Measurements from ENCODE around the gene C14orf180. TPM values are rescaled to one million over a fixed set of nuclear protein-coding genes. Genes with fewer than 3 reads are reported as not detected.

The C14orf180 gene
- total and polyA plus RNA-seq, 3 donors from 2014 or later, result 0.16 to 0.86 TPM; not detected in 1

DNA sequence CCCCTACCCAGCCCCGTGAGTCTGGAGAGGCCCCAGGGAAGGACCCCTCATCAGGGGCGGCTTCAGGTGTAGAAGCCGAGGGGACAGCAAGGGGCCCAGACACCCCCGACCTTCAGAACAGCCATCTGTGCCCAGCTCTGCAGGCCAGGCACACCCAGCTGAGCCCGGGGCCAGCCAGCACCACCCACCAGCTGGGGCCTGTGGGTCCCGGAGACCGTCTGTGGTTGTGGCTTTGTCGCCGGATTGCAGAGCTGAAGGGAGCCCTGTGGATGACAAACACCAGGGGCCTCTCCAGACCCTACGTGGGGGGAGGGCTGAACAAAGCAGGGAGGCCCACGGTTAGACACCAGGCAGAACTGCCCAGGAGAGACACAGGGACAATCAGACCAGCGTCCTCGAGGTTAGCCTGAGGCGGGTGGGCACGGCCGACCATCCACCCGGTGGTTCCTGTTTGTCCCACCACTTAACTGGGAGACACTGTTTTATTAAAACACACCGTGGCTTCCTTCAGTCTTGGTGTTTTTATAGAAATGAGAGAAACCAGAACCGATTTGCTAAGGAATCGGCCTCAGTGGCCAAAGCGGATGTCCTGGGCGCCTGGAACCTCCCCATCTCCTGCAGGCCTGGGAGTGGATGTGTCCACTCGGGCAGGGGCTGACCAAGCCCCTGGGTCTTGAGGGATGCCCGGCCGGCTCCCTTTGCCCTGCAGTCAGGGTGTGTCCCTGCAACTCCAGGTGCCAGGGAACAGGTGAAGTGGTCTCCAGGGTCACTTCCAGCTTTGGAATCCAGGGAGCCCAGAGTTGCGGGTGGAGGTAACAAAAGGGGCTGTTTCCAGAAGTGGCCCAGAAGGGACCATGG is 10.0 kb downstream of the C14orf180 start:
- Histone ChIP-seq H3K9me3 (no peaks in the 10 kb centered on the region), H3K36me3 (ENCODE audit: low read depth, missing control alignments) (no peaks in the 10 kb centered on the region), H3K27ac (no peak overlapping the region), H3K4me3 (no peak overlapping the region), H3K4me1 (no peaks in the 10 kb centered on the region), H3K27me3 (no peaks in the 10 kb centered on the region)
- WGBS, 2 donors, result 85 to 87% methylated on average over 16 to 26 of the region's 26 CpGs
- no peak for TF ChIP-seq POLR2A (IDR thresholded peaks at IDR 0.05)
- TF ChIP-seq, protein P1, sequence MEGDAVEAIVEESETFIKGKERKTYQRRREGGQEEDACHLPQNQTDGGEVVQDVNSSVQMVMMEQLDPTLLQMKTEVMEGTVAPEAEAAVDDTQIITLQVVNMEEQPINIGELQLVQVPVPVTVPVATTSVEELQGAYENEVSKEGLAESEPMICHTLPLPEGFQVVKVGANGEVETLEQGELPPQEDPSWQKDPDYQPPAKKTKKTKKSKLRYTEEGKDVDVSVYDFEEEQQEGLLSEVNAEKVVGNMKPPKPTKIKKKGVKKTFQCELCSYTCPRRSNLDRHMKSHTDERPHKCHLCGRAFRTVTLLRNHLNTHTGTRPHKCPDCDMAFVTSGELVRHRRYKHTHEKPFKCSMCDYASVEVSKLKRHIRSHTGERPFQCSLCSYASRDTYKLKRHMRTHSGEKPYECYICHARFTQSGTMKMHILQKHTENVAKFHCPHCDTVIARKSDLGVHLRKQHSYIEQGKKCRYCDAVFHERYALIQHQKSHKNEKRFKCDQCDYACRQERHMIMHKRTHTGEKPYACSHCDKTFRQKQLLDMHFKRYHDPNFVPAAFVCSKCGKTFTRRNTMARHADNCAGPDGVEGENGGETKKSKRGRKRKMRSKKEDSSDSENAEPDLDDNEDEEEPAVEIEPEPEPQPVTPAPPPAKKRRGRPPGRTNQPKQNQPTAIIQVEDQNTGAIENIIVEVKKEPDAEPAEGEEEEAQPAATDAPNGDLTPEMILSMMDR (IDR thresholded peaks at IDR 0.05), result no peak
- intact Hi-C loops (cut with DNase I; ENCODE audit: low total_unique reads), result no loop called here
- DNase-seq, result no peak

DNA sequence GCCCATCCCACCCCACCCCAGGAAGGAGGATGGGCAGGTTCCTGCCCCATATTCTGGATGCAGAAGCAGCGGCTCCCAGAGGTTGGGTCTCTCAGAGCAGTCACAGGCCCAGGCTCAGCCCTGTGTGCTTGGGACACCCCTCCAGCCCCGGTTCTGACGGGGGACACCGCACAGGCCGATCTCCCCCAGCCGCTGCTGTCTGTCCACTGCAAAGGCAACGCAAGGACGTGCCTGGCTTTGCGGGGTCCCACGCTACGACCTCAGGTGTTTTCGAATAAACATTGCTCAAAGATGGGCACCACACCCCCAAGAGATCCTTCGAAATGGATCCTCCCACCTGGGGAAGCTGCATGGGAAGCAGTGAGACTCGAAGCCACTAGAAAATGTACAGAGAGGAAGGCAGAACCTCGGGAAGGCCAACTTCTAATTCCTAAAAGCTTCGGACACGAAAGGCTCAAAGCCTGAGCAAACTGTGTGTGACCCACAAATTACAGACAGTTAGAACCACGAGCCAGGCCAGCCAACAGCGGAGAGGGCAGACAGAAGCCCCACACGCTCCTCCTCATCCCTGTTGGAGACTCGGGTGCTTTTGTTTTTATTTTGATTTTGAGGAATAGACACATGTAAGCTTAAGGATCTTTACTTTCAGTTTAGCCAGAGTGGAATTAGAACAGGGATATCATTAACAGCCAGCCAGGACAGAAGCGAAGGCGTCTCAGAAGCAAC is 10.8 kb downstream of the C14orf180 start:
- 70 to 76% methylated on average over 13 to 23 of the region's 23 CpGs for WGBS, 2 donors
- H3K36me3 ChIP-seq (ENCODE audit: low read depth, missing control alignments), result no peaks in the 10 kb centered on the region
- intact Hi-C loops (cut with DNase I; ENCODE audit: low total_unique reads), result no loop called here
- DNase-seq, result no peak
- no peak for TF ChIP-seq POLR2A (IDR thresholded peaks at IDR 0.05)
- TF ChIP-seq, protein P1 (IDR thresholded peaks at IDR 0.05), result no peak
- no peaks in the 10 kb centered on the region for H3K27me3 ChIP-seq
- H3K27ac ChIP-seq, result no peak overlapping the region
- no peaks in the 10 kb centered on the region for H3K4me1 ChIP-seq
- H3K9me3 ChIP-seq, result no peaks in the 10 kb centered on the region
- no peak overlapping the region for H3K4me3 ChIP-seq

DNA sequence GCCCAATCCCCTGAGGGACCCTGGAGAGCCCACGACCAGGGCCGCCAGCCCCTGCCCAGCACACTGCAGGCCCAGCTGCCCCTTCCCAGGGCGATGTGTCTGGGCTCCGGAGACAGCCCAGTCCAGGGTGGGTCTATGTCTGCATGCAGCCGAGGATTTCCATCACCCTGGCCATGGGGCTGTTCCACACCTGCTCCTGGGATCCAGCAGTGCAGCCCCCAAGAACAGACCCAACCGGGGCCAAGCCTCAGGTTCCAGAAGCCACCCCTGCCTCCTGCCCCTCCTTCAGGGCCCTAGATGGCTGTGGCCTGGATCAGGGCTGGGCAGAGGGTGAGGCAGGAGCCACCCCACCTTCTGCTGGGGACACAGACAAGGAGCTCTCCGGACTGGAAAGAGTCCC is 11.5 kb downstream of the C14orf180 start:
- Histone ChIP-seq H3K27me3 (no peaks in the 10 kb centered on the region), H3K4me3 (no peak overlapping the region), H3K9me3 (no peaks in the 10 kb centered on the region), H3K36me3 (ENCODE audit: low read depth, missing control alignments) (no peaks in the 10 kb centered on the region), H3K4me1 (no peaks in the 10 kb centered on the region), H3K27ac (no peak overlapping the region)
- no peak for DNase-seq
- 70 to 85% methylated on average over 4 to 7 of the region's 7 CpGs for WGBS, 2 donors
- intact Hi-C loops (cut with DNase I; ENCODE audit: low total_unique reads), result no loop called here
- TF ChIP-seq POLR2A (IDR thresholded peaks at IDR 0.05), result no peak
- TF ChIP-seq, protein P1 (IDR thresholded peaks at IDR 0.05), result no peak

DNA sequence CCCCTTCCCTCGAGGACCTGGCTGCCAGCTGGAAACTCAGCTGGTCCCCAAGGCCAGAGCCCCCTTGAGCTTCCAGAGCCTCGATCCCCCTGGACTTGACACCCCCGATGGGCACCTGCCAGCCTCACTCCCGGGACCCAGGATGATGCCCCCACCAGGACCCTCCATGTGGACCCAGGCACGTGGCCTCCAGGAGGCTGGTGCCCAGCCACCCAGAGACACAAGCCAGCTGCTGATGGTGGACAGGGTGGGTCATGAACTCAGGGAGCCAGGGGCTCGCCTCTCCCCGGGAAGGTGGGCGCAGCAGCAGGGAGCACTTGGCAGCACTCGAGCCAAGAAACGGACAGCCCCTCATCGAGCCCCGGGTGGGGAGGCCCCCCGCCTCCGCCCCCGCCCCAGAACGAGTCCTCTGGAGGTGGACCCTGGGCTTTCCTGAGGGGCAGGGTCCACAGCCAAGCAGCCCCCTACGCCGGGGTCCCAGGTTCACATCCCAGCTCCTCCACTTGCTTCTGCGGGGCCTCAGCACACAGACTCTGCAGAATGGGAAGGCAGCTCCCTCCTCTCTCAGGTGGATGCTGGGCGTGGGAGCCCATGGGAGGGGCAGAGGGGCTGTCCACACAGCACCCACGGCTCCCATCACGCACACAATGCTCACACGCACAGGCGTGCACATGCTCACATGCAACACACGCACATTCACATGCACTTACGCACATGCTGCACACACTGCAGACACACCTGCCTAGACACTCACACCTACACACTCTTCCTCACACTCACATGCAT is 12.1 kb downstream of the C14orf180 start:
- Histone ChIP-seq H3K4me3 (no peak overlapping the region), H3K36me3 (ENCODE audit: low read depth, missing control alignments) (no peaks in the 10 kb centered on the region), H3K27me3 (no peaks in the 10 kb centered on the region), H3K4me1 (no peaks in the 10 kb centered on the region), H3K9me3 (no peaks in the 10 kb centered on the region), H3K27ac (no peak overlapping the region)
- TF ChIP-seq POLR2A (IDR thresholded peaks at IDR 0.05), result no peak
- TF ChIP-seq, protein P1 (IDR thresholded peaks at IDR 0.05), result no peak
- DNase-seq, result no peak
- intact Hi-C loops (cut with DNase I; ENCODE audit: low total_unique reads), result no loop called here
- WGBS, 2 donors, result 83 to 85% methylated on average over 18 to 26 of the region's 26 CpGs
